ENCODE data around the gene CALHM4. TPM values are rescaled to one million over a fixed set of nuclear protein-coding genes. Genes with fewer than 3 reads are reported as not detected.

Gene CALHM4
- total RNA-seq, 1 experiment from 2014 or later, result not detected

DNA sequence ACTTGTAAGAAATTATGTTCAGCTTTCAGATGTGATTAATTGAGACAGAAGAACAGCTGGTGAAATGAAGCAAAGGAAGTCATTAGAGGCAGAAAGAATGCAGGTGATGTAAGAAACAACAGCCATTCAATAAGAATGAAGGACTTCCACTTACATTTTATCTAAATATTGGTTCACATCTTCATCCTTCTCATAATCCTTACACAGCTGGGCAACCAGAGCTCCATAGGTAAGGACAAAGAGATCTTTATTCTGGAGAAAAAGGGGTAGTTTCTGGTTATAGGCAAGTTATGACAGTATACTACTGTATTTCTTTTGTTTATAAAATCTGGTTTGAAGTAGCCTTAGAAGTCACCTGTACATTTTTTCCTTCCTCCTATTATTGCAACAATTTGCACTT lies 10.4 kb upstream of the CALHM4 start:
- BruUV-seq (replicated peaks), result no TSS peak
- Histone ChIP-seq H3K9me3 (ENCODE audit: low read depth, low read length, poor library complexity, severe bottlenecking) (no peaks in the 10 kb centered on the region), H3K36me3 (ENCODE audit: insufficient read depth, low read length, poor library complexity, severe bottlenecking) (no peaks in the 10 kb centered on the region), H3K4me1 (ENCODE audit: insufficient read depth, low read length, poor library complexity, severe bottlenecking) (no peaks in the 10 kb centered on the region), H3K4me3 (ENCODE audit: low read depth, low read length, poor library complexity, severe bottlenecking) (no peak overlapping the region), H3K27me3 (replicated peaks; ENCODE audit: insufficient read depth, low read depth, low read length, poor library complexity) (peaks cover 6% of the 10 kb centered on the region), H3K27ac (ENCODE audit: low read depth, low read length, poor library complexity, severe bottlenecking) (no peak overlapping the region)
- ChIA-PET POLR2A (ENCODE audit: low non-redundant PET) (no interaction called here), CTCF (no interaction called here)
- DNase-seq (ENCODE audit: low spot score), result no peak
- intact Hi-C loops (cut with micrococcal nuclease; ENCODE audit: unreplicated experiment), result loop anchor here (10.0 kb wide), 1 partner anchor 302 kb away; no protein-coding TSS in a partner anchor
- TF ChIP-seq, protein P1, sequence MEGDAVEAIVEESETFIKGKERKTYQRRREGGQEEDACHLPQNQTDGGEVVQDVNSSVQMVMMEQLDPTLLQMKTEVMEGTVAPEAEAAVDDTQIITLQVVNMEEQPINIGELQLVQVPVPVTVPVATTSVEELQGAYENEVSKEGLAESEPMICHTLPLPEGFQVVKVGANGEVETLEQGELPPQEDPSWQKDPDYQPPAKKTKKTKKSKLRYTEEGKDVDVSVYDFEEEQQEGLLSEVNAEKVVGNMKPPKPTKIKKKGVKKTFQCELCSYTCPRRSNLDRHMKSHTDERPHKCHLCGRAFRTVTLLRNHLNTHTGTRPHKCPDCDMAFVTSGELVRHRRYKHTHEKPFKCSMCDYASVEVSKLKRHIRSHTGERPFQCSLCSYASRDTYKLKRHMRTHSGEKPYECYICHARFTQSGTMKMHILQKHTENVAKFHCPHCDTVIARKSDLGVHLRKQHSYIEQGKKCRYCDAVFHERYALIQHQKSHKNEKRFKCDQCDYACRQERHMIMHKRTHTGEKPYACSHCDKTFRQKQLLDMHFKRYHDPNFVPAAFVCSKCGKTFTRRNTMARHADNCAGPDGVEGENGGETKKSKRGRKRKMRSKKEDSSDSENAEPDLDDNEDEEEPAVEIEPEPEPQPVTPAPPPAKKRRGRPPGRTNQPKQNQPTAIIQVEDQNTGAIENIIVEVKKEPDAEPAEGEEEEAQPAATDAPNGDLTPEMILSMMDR (conservative IDR thresholded peaks at IDR 0.05; ENCODE audit: low read depth, low read length), result no peak

DNA sequence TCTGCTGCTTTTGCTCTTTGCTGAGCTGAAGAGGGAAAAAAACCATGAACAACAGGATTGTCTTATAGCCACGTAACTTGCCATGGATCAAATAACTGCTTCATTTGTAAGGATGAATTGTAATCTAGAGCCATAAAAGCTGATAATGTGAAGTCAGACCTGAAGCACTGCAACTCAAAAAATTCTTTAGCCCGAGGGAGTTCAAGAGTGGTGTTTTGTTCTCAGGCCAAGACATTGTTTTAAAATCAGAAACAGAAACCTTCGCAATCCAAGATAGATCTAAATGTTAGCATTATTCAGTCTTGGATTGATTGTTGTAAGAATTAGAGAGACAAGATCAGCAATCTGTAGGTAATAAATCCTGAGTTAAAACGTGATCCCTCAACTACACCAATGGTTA lies 7.9 kb upstream of the CALHM4 start, which contains the start of gene TRAPPC3L:
Gene TRAPPC3L, minus strand, starts transcription at position 34 of the 400 bp plus-strand sequence. CDS start 170 bp downstream, outside the sequence.
- CTCF ChIA-PET, result no interaction called here

DNA sequence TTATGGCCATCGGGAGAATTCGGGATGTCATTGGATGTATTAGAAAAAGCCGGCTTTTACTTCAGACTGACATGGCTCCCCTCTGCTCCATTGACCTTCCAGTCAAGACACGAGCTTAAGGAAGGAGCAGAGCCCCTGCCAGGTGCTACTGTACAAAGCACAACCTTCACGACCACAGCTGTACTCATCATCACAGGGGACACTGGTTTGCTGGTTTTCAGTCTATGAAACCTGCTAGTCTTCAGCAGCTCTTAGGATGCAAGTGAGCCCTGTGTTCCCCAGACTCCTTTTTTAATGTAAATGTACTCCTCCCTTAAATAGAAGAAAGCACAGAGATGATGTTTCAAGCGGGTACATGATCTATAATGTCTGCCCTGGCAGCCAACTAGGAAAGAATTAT lies 6.2 kb upstream of the CALHM4 start:
- Histone ChIP-seq H3K36me3 (ENCODE audit: insufficient read depth, low read length, poor library complexity, severe bottlenecking) (no peaks in the 10 kb centered on the region), H3K4me3 (ENCODE audit: low read depth, low read length, poor library complexity, severe bottlenecking) (no peak overlapping the region), H3K27ac (ENCODE audit: low read depth, low read length, poor library complexity, severe bottlenecking) (no peak overlapping the region), H3K27me3 (replicated peaks; ENCODE audit: insufficient read depth, low read depth, low read length, poor library complexity) (no peaks in the 10 kb centered on the region), H3K9me3 (ENCODE audit: low read depth, low read length, poor library complexity, severe bottlenecking) (no peaks in the 10 kb centered on the region), H3K4me1 (ENCODE audit: insufficient read depth, low read length, poor library complexity, severe bottlenecking) (no peaks in the 10 kb centered on the region)
- BruUV-seq (replicated peaks), result no TSS peak
- ChIA-PET POLR2A (ENCODE audit: low non-redundant PET) (no interaction called here), CTCF (no interaction called here)
- no peak for TF ChIP-seq EZH2 (IDR thresholded peaks at IDR 0.05; ENCODE audit: borderline replicate concordance, low read depth, low read length, poor library complexity, severe bottlenecking)
- intact Hi-C loops (cut with micrococcal nuclease; ENCODE audit: unreplicated experiment), result loop anchor here (10.0 kb wide), 1 partner anchor 297 kb away; no protein-coding TSS in a partner anchor
- no peak for DNase-seq (ENCODE audit: low spot score)

More for the DNA sequence above, 7.9 kb upstream of the CALHM4 start, which contains the start of gene TRAPPC3L:
- Histone ChIP-seq H3K27ac (ENCODE audit: low read depth, low read length, poor library complexity, severe bottlenecking) (no peak within 1 kb of the TSS), H3K36me3 (ENCODE audit: insufficient read depth, low read length, poor library complexity, severe bottlenecking) (no peaks in the 10 kb centered on the region), H3K9me3 (ENCODE audit: low read depth, low read length, poor library complexity, severe bottlenecking) (no peaks in the 10 kb centered on the region), H3K4me1 (ENCODE audit: insufficient read depth, low read length, poor library complexity, severe bottlenecking) (no peaks in the 10 kb centered on the region), H3K4me3 (ENCODE audit: low read depth, low read length, poor library complexity, severe bottlenecking) (no peak within 1 kb of the TSS), H3K27me3 (replicated peaks; ENCODE audit: insufficient read depth, low read depth, low read length, poor library complexity) (peaks cover 6% of the 10 kb centered on the region)
- no peak for TF ChIP-seq EZH2 (IDR thresholded peaks at IDR 0.05; ENCODE audit: borderline replicate concordance, low read depth, low read length, poor library complexity, severe bottlenecking)
- TF ChIP-seq, protein P1 (conservative IDR thresholded peaks at IDR 0.05; ENCODE audit: low read depth, low read length), result no peak
- no peak for DNase-seq (ENCODE audit: low spot score)
- POLR2A ChIA-PET (ENCODE audit: low non-redundant PET), result no interaction called here
- no TSS peak for BruUV-seq (replicated peaks)
- intact Hi-C loops (cut with micrococcal nuclease; ENCODE audit: unreplicated experiment), result loop anchor here (10.0 kb wide), 1 partner anchor 299 kb away; no protein-coding TSS in a partner anchor

DNA sequence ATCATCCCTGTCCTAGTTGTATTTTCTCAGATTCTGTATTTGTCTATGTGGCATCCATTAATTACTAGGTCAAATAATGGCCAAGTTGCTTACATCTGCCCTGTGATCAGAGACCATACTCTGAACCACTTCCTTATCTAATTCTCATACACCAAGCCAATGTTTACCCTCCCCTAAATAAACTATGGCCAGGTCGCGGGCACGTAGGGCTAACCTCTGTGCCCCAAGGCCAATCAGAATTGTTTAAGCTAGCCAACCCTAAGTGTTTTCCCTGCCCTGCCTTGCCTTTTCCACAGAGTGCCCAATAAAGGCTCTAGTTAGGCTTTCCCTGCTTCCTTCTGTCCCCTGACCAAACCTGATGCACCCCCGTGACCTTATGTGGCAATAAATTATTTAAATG lies 2.8 kb upstream of the CALHM4 start:
- TF ChIP-seq, protein P1 (conservative IDR thresholded peaks at IDR 0.05; ENCODE audit: low read depth, low read length), result no peak
- TF ChIP-seq EZH2 (IDR thresholded peaks at IDR 0.05; ENCODE audit: borderline replicate concordance, low read depth, low read length, poor library complexity, severe bottlenecking), result no peak
- Histone ChIP-seq H3K4me3 (ENCODE audit: low read depth, low read length, poor library complexity, severe bottlenecking) (no peak overlapping the region), H3K36me3 (ENCODE audit: insufficient read depth, low read length, poor library complexity, severe bottlenecking) (no peaks in the 10 kb centered on the region), H3K9me3 (ENCODE audit: low read depth, low read length, poor library complexity, severe bottlenecking) (no peaks in the 10 kb centered on the region), H3K27me3 (replicated peaks; ENCODE audit: insufficient read depth, low read depth, low read length, poor library complexity) (no peaks in the 10 kb centered on the region), H3K4me1 (ENCODE audit: insufficient read depth, low read length, poor library complexity, severe bottlenecking) (no peaks in the 10 kb centered on the region), H3K27ac (ENCODE audit: low read depth, low read length, poor library complexity, severe bottlenecking) (no peak overlapping the region)
- POLR2A ChIA-PET (ENCODE audit: low non-redundant PET), result no interaction called here
- DNase-seq (ENCODE audit: low spot score), result no peak
- CTCF ChIA-PET, result no interaction called here
- intact Hi-C loops (cut with micrococcal nuclease; ENCODE audit: unreplicated experiment), result no loop called here
- BruUV-seq (replicated peaks), result no TSS peak
